Hippocampal formation (tissue), 2 donors: ENCODE data around the gene SCYGR1.
"Not testable (repeated sequence)": the region's sequence is repeated elsewhere in the genome, so short reads cannot be mapped to it uniquely, and the experiment has no call there.

Source experiments
- DNase-seq, 2 donors: peaks; one replicate each; lab custom pipeline; 2025; lab: John Stamatoyannopoulos, UW

The SCYGR1 gene

DNA sequence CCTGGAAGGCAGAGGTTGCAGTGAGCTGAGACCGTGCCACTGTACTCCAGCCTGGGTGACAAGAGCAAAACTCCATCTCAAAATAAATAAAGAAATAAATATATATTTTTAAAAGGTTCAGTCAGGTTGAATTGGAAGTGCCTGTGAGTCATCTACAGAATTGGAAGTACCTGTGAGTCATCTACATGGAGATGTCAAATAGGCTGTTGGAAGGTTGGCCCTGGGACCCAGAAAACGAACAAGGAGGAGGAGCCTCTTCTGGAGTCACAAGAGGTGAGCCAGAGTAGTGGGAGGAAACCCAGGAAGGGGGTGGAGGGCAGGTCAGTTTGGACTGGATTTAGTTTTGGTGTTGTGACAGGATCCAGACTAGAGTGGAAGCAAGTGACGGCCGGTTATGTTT, 15.2 kb upstream of the SCYGR1 start:
- no peak for DNase-seq

- no peak for DNase-seq
These were observed 14.6 kb upstream of the SCYGR1 start for GRCh38 chr2:227402321-227402720.

GRCh38 chr2:227401550-227401949, 13.8 kb upstream of the SCYGR1 start:
- no peak for DNase-seq

GRCh38 chr2:227398684-227399670, 11.2 kb upstream of the SCYGR1 start:
- no peak for DNase-seq

DNA sequence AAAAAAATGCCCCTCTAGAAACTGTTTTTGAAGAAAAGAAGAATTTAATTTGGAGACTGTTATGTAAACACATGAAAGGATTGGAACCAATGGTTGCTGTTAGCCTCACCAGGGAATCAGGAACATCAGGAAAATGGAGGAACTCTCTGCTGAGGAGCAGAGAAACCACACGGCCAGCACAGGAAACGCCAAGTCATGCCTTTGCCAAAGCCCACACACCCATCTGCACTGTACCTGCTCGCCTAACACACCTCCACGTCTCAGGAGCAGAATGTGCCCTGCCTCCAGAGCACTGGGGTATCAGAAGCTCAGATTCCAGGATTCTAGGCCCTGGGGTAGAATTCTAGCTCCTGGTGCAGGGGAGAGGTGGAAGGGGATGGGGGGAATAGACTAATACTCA, 9.8 kb upstream of the SCYGR1 start:
- DNase-seq = no peak

DNA sequence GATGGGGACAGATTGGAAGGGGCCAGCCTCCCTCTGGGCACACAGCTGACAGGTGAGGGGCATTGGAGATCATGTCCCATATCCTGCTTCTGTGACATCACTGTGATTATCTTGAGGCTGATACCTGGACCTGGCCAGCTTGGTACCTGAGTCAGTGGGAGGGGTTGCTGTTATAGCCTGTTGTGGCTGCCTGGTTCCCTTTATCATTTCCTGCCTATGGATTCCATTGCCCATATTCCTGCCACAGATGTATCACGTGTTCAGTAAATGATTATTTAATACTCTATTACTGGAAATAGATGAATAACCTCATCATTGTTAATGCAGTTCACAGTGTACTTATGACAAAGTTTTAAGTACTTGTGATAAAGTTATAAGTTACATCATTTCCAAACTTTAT, 7.8 kb upstream of the SCYGR1 start:
- DNase-seq = no peak

- no peak for DNase-seq
These were observed 6.7 kb upstream of the SCYGR1 start for GRCh38 chr2:227394401-227394800.

DNA sequence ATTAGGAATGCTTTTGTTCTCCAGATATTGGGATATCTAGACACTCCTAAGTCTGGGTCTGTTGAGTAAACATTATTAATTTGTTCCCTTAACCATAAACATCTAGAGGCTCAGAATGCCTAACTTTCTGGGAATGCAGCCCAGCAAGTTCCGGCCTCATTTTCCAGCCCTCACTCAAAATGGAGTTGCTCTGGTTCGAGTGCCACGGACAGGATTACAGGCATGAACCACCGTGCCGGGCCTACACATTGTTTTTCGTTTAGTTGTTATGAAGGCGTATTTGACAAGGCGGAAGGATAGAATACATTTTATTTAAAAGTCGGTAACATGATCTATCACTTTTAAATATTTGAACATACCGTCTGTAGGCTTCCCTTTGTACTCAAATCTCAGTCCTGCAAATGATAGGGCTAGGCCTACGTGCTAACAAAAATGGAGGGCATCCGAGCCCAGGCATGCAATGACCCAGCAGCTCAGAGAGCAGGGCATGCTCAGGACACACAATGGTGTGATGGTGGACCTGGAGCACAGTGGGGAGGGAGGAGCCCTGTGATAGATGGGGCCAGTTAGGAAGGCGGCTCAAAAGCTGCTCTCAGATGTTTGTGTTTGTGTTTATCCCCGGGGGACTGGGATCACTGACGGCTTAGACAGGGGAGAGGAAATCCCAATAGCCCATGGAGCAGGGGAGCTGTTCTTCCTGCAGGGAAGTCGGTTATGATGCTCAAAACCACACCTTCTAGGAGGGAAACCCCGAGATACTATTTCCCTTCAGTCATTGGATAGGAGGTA, 2.9 kb upstream of the SCYGR1 start:
- DNase-seq = no peak

DNA sequence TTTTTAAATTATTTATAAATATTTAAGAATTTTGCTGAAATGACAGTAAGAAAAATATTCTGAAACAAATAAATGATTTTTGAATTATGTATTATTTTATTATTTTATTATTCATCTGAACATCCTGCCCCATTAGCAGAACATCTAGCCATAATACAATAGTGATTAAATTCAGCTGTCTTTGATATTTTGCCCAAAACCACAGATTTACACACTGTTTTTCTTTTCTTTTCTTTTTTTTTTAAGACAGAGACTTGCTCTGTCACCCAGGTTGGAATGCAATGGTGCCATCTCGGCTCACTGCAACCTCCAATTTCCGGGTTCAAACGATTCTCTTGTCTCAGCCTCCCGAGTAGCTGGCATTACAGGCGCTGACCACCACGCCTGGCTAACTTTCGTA, 1.9 kb upstream of the SCYGR1 start:
- no peak for DNase-seq

- DNase-seq = no peak
These were observed 1.5 kb upstream of the SCYGR1 start for GRCh38 chr2:227389231-227389630.

- no peak for DNase-seq
These were observed 825 bp upstream of the SCYGR1 start for GRCh38 chr2:227388537-227389011.

GRCh38 chr2:227386630-227387029, 1.1 kb downstream of the SCYGR1 start:
- DNase-seq = no peak

DNA sequence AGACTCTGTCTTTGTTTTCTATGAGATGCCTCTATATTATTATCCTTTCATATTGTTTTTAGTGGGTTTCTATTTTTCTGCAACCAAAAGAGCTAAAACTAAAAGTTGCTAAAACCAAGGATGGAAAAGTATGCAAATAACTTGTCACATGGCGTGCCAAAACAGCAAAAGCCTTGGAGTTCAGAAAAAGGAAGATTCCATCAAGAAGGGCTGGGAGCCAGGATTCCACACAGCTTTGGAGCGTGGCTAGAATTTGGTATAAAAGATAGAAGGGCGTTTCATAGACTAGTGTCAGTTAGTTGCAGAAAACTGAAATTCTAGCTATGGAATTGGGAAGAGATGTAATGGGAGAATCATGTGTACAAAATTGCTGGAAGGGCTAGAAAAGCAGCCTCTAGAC, 4.1 kb downstream of the SCYGR1 start:
- DNase-seq = no peak

DNA sequence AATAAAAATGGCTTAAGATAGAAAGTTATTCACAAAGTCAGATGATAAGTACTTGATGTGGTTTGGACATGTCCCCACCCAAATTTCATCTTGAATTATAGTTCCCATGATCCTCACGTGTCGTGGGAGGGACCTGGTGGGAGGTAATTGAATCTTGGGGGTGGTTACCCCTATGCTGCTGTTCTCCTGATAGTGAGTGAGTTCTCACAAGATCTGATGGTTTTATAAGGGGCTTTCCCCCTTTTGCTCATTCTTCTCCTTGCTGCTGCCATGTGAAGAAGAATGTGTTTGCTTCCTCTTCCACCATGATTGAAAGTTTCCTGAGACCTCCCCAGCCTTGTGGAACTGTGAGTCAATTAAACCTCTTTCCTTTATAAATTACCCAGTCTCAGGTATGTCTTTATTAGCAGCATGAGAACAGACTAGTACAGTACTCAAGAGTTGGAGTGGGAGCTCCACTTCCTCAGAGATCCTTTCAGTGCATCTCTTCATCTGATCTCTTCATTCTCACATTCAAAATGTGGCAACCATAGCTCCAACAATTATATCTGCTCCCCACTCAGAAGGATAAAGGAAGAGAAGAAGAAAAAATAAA, 5.4 kb downstream of the SCYGR1 start:
- DNase-seq = not testable (repeated sequence)

- no peak for DNase-seq
These were observed 8.7 kb downstream of the SCYGR1 start, which contains the start of gene TM4SF20 for GRCh38 chr2:227379095-227379494. Gene TM4SF20, minus strand, starts transcription at chr2:227379306. Its CDS starts 38 bp downstream, at chr2:227379268.

GRCh38 chr2:227378371-227378782, 9.4 kb downstream of the SCYGR1 start:
- no peak for DNase-seq

GRCh38 chr2:227377467-227378351, 10.0 kb downstream of the SCYGR1 start:
- DNase-seq = no peak

DNA sequence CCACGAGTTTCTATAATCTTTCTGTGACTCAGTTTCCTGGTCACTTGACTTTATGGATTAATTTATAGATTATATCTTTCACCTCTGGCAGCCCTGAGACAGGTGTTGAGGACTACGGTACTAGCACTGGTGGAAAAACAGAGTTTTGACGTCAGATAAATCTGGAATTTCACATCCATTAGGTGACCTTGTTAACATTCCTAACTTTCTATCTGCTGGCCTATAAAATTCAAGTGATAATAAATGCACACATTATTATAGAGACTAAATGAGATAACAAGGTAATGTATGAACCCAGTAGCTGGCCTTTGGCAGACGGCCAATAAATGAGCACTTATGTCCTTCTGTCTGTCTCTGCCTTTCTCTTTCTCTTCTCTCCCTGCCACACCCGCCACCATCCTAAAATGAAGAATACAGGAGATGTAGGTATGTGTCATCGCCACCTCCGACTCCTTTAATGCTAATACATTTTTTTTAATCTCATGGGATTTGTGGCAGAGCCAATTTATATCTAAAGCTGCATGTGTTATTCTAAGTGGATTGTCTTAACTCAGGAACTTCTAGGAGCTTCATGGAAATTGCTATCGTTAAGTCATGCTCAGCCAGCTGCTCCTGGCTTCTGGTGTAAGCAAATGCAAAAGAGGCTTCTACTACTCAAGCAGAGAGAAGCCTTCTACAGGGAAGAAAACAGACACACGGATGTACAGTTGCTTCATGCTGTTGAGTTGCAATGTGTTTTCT, 10.9 kb downstream of the SCYGR1 start:
- peak in 1 of 2 donors; percentile 49 for DNase-seq

DNA sequence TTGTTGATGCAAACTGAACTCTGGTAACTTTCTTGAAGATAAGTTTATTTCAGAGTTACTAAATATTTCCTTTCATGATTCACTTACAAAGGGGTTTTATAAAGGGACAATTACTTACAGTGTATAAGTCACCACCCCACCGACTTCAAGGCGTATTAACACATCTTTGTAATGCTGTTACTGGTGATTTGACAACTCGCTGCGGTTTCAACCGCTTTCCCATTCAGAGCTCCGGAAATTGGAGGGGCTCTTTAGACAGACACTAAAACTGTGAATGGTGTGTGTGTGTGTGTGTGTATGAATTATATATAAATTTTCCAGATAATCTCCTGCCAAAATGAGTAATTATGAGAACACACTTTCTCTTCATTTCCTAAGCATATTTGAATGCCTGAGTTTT, 13.6 kb downstream of the SCYGR1 start:
- DNase-seq = no peak

DNA sequence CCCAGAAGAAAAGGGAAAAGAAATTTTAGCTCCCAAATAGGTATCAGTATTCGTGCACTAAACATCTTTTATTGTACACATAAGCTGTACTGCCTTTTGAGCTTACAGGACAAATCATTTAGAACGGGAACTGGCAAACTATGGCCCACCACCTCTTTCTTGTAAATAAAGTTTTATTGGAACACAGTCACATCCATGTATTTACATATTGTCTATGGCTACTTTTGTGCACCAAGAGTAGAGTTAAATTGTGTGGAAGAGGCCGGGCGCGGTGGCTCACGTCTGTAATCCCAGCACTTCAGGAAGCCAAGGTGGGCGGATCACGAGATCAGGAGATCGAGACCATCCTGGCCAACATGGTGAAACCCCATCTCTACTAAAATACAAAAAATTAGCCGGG, 14.4 kb downstream of the SCYGR1 start:
- no peak for DNase-seq
